CD4-positive, alpha-beta memory T cell (primary cell): ENCODE results near the gene OR1L4. TPM values are rescaled to one million over a fixed set of nuclear protein-coding genes. Genes with fewer than 3 reads are reported as not detected.

Source experiments
- CTCF ChIA-PET: fragments of 350-600 bp; sonication (Branson Sonifier 250); formaldehyde crosslinking; loops from one replicate; lab custom pipeline; 2021; ENCODE audit warnings: inconsistent platforms; ENCODE audit not compliant: partially characterized antibody; lab: Charles Lee
- POLR2A ChIA-PET: fragments of 350-600 bp; sonication (Branson Sonifier 250); formaldehyde crosslinking; loops from one replicate; lab custom pipeline; 2021; ENCODE audit not compliant: partially characterized antibody; lab: Charles Lee
- DNase-seq, 5 donors: peaks; one replicate each; pipeline versions ENCODE4 v3.0.0 to v3.0.0-alpha.2; 2020 to 2022; ENCODE audit warnings: mixed read lengths in 1 of 5
- H3K27ac ChIP-seq: one replicate; pipeline ENCODE4 v1.7.0; 2013; ENCODE audit warnings: low read depth, low read length
- H3K27me3 ChIP-seq: 2 replicates; pipeline ENCODE4 v1.7.0; 2013; ENCODE audit warnings: mild to moderate bottlenecking, low read length, moderate library complexity; ENCODE audit not compliant: insufficient read depth
- H3K36me3 ChIP-seq: 2 replicates; pipeline ENCODE4 v1.7.0; 2013; ENCODE audit warnings: mild to moderate bottlenecking, low read length, moderate library complexity; ENCODE audit not compliant: insufficient read depth
- H3K4me1 ChIP-seq: 2 replicates; pipeline ENCODE4 v1.7.0; 2013; ENCODE audit warnings: mild to moderate bottlenecking, low read length, moderate library complexity; ENCODE audit not compliant: insufficient read depth
- H3K4me3 ChIP-seq, 2 donors: one replicate each; pipeline ENCODE4 v1.7.0; 2013; ENCODE audit warnings: low read length in 2 of 2, mild to moderate bottlenecking in 1 of 2
- H3K9me3 ChIP-seq, 2 donors: one replicate each; pipeline ENCODE4 v1.7.0; 2013; ENCODE audit warnings: low read length in 2 of 2, control low read depth in 1 of 2; ENCODE audit not compliant: control insufficient read depth in 1 of 2
- H3K27ac Mint-ChIP-seq, 7 donors: one replicate each; pipeline ENCODE4 v1.8.0; 2020 to 2021; ENCODE audit warnings: mixed read lengths in 7 of 7, mild to moderate bottlenecking in 6 of 7, inconsistent platforms in 3 of 7, moderate library complexity in 3 of 7
- H3K27me3 Mint-ChIP-seq, 2 donors: one replicate each; pipeline ENCODE4 v1.8.0; 2020 to 2021; ENCODE audit warnings: mixed read lengths in 2 of 2
- H3K36me3 Mint-ChIP-seq, 2 donors: one replicate each; pipeline ENCODE4 v1.8.0; 2020 to 2021; ENCODE audit warnings: mixed read lengths in 2 of 2, inconsistent platforms in 1 of 2, mild to moderate bottlenecking in 1 of 2
- H3K4me1 Mint-ChIP-seq, 4 donors: one replicate each; pipeline ENCODE4 v1.8.0; 2020 to 2021; ENCODE audit warnings: mixed read lengths in 4 of 4, mild to moderate bottlenecking in 1 of 4
- H3K4me3 Mint-ChIP-seq, 8 donors: one replicate each; pipeline ENCODE4 v1.8.0; 2020 to 2021; ENCODE audit warnings: mixed read lengths in 8 of 8, mild to moderate bottlenecking in 7 of 8, moderate library complexity in 6 of 8, inconsistent platforms in 3 of 8
- H3K9me3 Mint-ChIP-seq, 8 donors: one replicate each; pipeline ENCODE4 v1.8.0; 2020 to 2021; ENCODE audit warnings: mixed read lengths in 8 of 8, mild to moderate bottlenecking in 5 of 8, inconsistent platforms in 3 of 8, moderate library complexity in 1 of 8
- intact Hi-C: fragments of 100-400 bp; cut with micrococcal nuclease; formaldehyde crosslinking; loops from one replicate; pipeline ENCODE4 v1.15.1; 2023
- polyA plus RNA-seq, 2 donors: library from polyadenylated mRNA; unstranded; fragments of 300-500 nt; fragmentation: Illumina TruSeq; gene quantifications; one replicate each; pipeline ENCODE4 v1.2.3, GENCODE V29; 2021
- total RNA-seq, 2 experiments: library from RNA; stranded (reverse); gene quantifications; one replicate each; pipeline ENCODE4 v1.2.3, GENCODE V29; 2021

The OR1L4 gene
- total RNA-seq, result not detected
- polyA plus RNA-seq, result not detected

DNA sequence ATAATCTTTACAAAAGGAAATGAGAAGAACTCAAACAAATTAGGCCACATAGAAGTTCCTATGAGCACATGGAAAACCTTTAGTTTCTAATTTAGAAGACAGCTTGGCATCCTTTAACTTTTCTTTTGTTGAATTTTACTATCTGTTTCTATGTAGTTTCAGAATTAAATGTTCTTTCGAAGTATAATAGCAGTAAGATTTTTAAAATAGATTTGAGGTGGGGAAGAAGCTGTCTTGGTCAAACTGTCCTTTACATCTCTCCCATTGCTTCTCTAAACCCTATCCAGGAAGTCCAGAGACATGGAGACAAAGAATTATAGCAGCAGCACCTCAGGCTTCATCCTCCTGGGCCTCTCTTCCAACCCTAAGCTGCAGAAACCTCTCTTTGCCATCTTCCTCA lies at the start of gene OR1L4:
OR1L4 (plus strand) TSS at position 301 of the 400 bp plus-strand sequence; CDS start at position 301, 0 bp downstream.
- Mint-ChIP-seq H3K4me1 (no peaks in the 10 kb centered on the region), H3K4me3 (no peak within 1 kb of the TSS), H3K9me3 (peaks cover 6 to 83% (median 59%) of the 10 kb centered on the region in 8 donors), H3K36me3 (peaks cover 8 to 19% of the 10 kb centered on the region in 2 donors), H3K27me3 (peaks cover 0 to 4% of the 10 kb centered on the region in 2 donors), H3K27ac (no peak within 1 kb of the TSS)
- Histone ChIP-seq H3K4me3 (no peak within 1 kb of the TSS), H3K9me3 (peaks cover 3 to 23% of the 10 kb centered on the region in 2 donors), H3K27me3 (no peaks in the 10 kb centered on the region), H3K4me1 (no peaks in the 10 kb centered on the region), H3K36me3 (no peaks in the 10 kb centered on the region), H3K27ac (no peak within 1 kb of the TSS)
- intact Hi-C loops, result no loop called here
- POLR2A ChIA-PET, result no interaction called here
- DNase-seq, result no peak
- CTCF ChIA-PET, result no interaction called here

- Histone ChIP-seq H3K9me3 (peaks cover 0 to 6% of the 10 kb centered on the region in 2 donors), H3K4me3 (no peak overlapping the region), H3K36me3 (no peaks in the 10 kb centered on the region), H3K4me1 (no peaks in the 10 kb centered on the region), H3K27me3 (no peaks in the 10 kb centered on the region), H3K27ac (no peak overlapping the region)
- no peaks in the 10 kb centered on the region for H3K27me3 Mint-ChIP-seq
- intact Hi-C loops, result no loop called here
- no peak overlapping the region for H3K4me3 Mint-ChIP-seq
- H3K9me3 Mint-ChIP-seq, result peaks cover 0 to 68% (median 43%) of the 10 kb centered on the region in 8 donors
- ChIA-PET POLR2A (no interaction called here), CTCF (no interaction called here)
- H3K4me1 Mint-ChIP-seq, result no peaks in the 10 kb centered on the region
- H3K36me3 Mint-ChIP-seq, result no peaks in the 10 kb centered on the region
- DNase-seq, result no peak
- no peak overlapping the region for H3K27ac Mint-ChIP-seq
Measured at GRCh38 chr9:122684851-122685250, 38.9 kb upstream of the OR1L4 start.

- Histone ChIP-seq H3K27me3 (no peaks in the 10 kb centered on the region), H3K4me1 (no peaks in the 10 kb centered on the region), H3K9me3 (no peaks in the 10 kb centered on the region), H3K4me3 (no peak overlapping the region), H3K27ac (no peak overlapping the region), H3K36me3 (no peaks in the 10 kb centered on the region)
- H3K4me1 Mint-ChIP-seq, result no peaks in the 10 kb centered on the region
- peaks cover 0 to 1% of the 10 kb centered on the region in 2 donors for H3K27me3 Mint-ChIP-seq
- intact Hi-C loops, result no loop called here
- H3K9me3 Mint-ChIP-seq, result peaks cover 0 to 29% (median 20%) of the 10 kb centered on the region in 8 donors
- no peak overlapping the region for H3K27ac Mint-ChIP-seq
- ChIA-PET CTCF (no interaction called here), POLR2A (no interaction called here)
- H3K36me3 Mint-ChIP-seq, result no peaks in the 10 kb centered on the region
- no peak for DNase-seq
- no peak overlapping the region for H3K4me3 Mint-ChIP-seq
Measured at GRCh38 chr9:122695696-122696095, 28.1 kb upstream of the OR1L4 start.

DNA sequence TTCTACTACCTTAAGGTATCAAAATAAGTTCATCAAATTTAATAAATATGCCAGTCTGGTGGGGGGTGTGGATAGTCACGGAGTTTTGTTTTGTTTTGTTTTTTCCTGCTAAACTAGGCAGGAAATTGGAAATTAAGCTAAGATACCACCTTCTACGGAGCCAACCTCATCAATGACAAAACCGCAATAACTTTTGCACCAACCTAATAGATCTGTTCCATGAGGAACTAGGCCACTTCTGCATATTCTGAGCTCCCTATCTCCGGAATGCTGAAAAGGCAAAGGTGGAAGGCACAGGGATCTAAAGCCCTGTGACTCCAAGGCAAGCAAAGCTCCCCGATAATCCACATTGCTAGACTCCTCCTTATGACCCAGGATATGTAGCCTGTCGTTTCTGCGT lies 5.8 kb upstream of the OR1L4 start:
- no peak for DNase-seq
- no peak overlapping the region for H3K27ac ChIP-seq
- intact Hi-C loops, result no loop called here
- Mint-ChIP-seq H3K4me3 (no peak overlapping the region), H3K27me3 (no peaks in the 10 kb centered on the region), H3K9me3 (peaks cover 7 to 80% (median 44%) of the 10 kb centered on the region in 8 donors), H3K27ac (no peak overlapping the region), H3K4me1 (no peaks in the 10 kb centered on the region), H3K36me3 (peaks cover 0 to 5% of the 10 kb centered on the region in 2 donors)
- no peaks in the 10 kb centered on the region for H3K27me3 ChIP-seq
- ChIA-PET POLR2A (no interaction called here), CTCF (no interaction called here)
- no peak overlapping the region for H3K4me3 ChIP-seq
- H3K4me1 ChIP-seq, result no peaks in the 10 kb centered on the region
- peaks cover 0 to 2% of the 10 kb centered on the region in 2 donors for H3K9me3 ChIP-seq
- H3K36me3 ChIP-seq, result no peaks in the 10 kb centered on the region

- no peaks in the 10 kb centered on the region for H3K4me1 ChIP-seq
- ChIA-PET CTCF (no interaction called here), POLR2A (no interaction called here)
- H3K9me3 ChIP-seq, result peaks cover 0 to 3% of the 10 kb centered on the region in 2 donors
- Mint-ChIP-seq H3K4me1 (no peaks in the 10 kb centered on the region), H3K27me3 (peaks cover 0 to under 1% of the 10 kb centered on the region in 2 donors), H3K27ac (no peak overlapping the region), H3K4me3 (no peak overlapping the region), H3K36me3 (peaks cover 0 to 5% of the 10 kb centered on the region in 2 donors), H3K9me3 (peaks cover 2 to 81% (median 48%) of the 10 kb centered on the region in 8 donors)
- no peak overlapping the region for H3K4me3 ChIP-seq
- H3K27me3 ChIP-seq, result no peaks in the 10 kb centered on the region
- DNase-seq, result no peak
- no peaks in the 10 kb centered on the region for H3K36me3 ChIP-seq
- no peak overlapping the region for H3K27ac ChIP-seq
- intact Hi-C loops, result no loop called here
Measured at GRCh38 chr9:122719218-122719617, 4.6 kb upstream of the OR1L4 start.

- no peak within 1 kb of the TSS for H3K27ac ChIP-seq
- POLR2A ChIA-PET, result no interaction called here
- Mint-ChIP-seq H3K4me1 (peaks cover 0 to 1% (median 0%) of the 10 kb centered on the region in 4 donors), H3K4me3 (no peak within 1 kb of the TSS), H3K27ac (no peak within 1 kb of the TSS), H3K36me3 (peaks cover 0 to 6% of the 10 kb centered on the region in 2 donors), H3K9me3 (peaks cover 4 to 23% (median 15%) of the 10 kb centered on the region in 8 donors), H3K27me3 (no peaks in the 10 kb centered on the region)
- CTCF ChIA-PET, result no interaction called here
- intact Hi-C loops, result no loop called here
- no peaks in the 10 kb centered on the region for H3K27me3 ChIP-seq
- H3K4me1 ChIP-seq, result no peaks in the 10 kb centered on the region
- H3K36me3 ChIP-seq, result no peaks in the 10 kb centered on the region
- no peaks in the 10 kb centered on the region for H3K9me3 ChIP-seq
- no peak for DNase-seq
- H3K4me3 ChIP-seq, result no peak within 1 kb of the TSS
Measured at GRCh38 chr9:122742003-122742402, 18.2 kb downstream of the OR1L4 start, which contains the start of gene OR1L6. OR1L6 (plus strand) TSS chr9:122742303; CDS start chr9:122749848, 7,545 bp downstream.

GRCh38 chr9:122754825-122755224 lies 31.0 kb downstream of the OR1L4 start:
- ChIA-PET POLR2A (no interaction called here), CTCF (no interaction called here)
- no peak overlapping the region for H3K4me3 Mint-ChIP-seq
- intact Hi-C loops, result no loop called here
- no peak overlapping the region for H3K27ac Mint-ChIP-seq
- H3K36me3 Mint-ChIP-seq, result peaks cover 7 to 26% of the 10 kb centered on the region in 2 donors
- H3K27me3 ChIP-seq, result no peaks in the 10 kb centered on the region
- peaks cover 4 to 5% of the 10 kb centered on the region in 2 donors for H3K27me3 Mint-ChIP-seq
- peaks cover 5 to 47% (median 30%) of the 10 kb centered on the region in 8 donors for H3K9me3 Mint-ChIP-seq
- H3K4me1 Mint-ChIP-seq, result no peaks in the 10 kb centered on the region
- no peak overlapping the region for H3K4me3 ChIP-seq
- H3K36me3 ChIP-seq, result no peaks in the 10 kb centered on the region
- no peaks in the 10 kb centered on the region for H3K4me1 ChIP-seq
- DNase-seq, result no peak
- H3K27ac ChIP-seq, result no peak overlapping the region
- no peaks in the 10 kb centered on the region for H3K9me3 ChIP-seq
